ENCODE measurements around the gene VAPA.

- TF ChIP-seq POLR2A (IDR thresholded peaks at IDR 0.05; ENCODE audit: low read depth, low read length) (no peak), PAX5 (IDR thresholded peaks at IDR 0.05; ENCODE audit: insufficient read depth, low read length, severe bottlenecking) (no peak), POLR2AphosphoS5 (IDR thresholded peaks at IDR 0.05; ENCODE audit: low read depth, low read length) (no peak), TAF1 (IDR thresholded peaks at IDR 0.05; ENCODE audit: low read depth, low read length) (no peak), SPI1 (IDR thresholded peaks at IDR 0.05; ENCODE audit: low read depth, low read length) (no peak)
Observed at GRCh38 chr18:9926223-9926894, 12.5 kb downstream of the VAPA start.

Data from GM12891 (cell line).